Stimulated activated effector memory CD8-positive, alpha-beta T cell treated with anti-CD3 and anti-CD28 coated beads, Interleukin-12 subunit alpha, Interleukin-12 subunit beta, amount 100 ng/mL, for 72 hours (primary cell): ENCODE data around the gene RGL4.
"Not testable (repeated sequence)": the region's sequence is repeated elsewhere in the genome, so short reads cannot be mapped to it uniquely, and the experiment has no call there.

Experiments
- ATAC-seq: fragments of 150-1000 bp; cut with Tn5 transposase; 2 replicates; pipeline ENCODE4 v1.10.0; 2021
- DNase-seq, 2 donors: peaks; one replicate each; pipeline ENCODE4 v3.0.0; 2021 to 2022; ENCODE audit warnings: low spot score in 2 of 2
- H3K27ac Mint-ChIP-seq: one replicate; pipeline ENCODE4 v1.8.0; 2022; ENCODE audit warnings: mild to moderate bottlenecking, mixed read lengths
- H3K36me3 Mint-ChIP-seq: one replicate; pipeline ENCODE4 v1.8.0; 2022; ENCODE audit warnings: mild to moderate bottlenecking, mixed read lengths
- H3K4me1 Mint-ChIP-seq: one replicate; pipeline ENCODE4 v1.8.0; 2022; ENCODE audit warnings: mixed read lengths
- H3K4me3 Mint-ChIP-seq: one replicate; pipeline ENCODE4 v1.8.0; 2022; ENCODE audit warnings: mild to moderate bottlenecking, mixed read lengths
- H3K9me3 Mint-ChIP-seq: one replicate; pipeline ENCODE4 v1.8.0; 2022; ENCODE audit warnings: mixed read lengths

RGL4 gene

GRCh38 chr22:23673826-23674690 lies 16.8 kb upstream of the RGL4 start:
- Mint-ChIP-seq H3K36me3 (no peaks in the 10 kb centered on the region), H3K9me3 (no peaks in the 10 kb centered on the region), H3K27ac (peak overlapping the region; percentile 69), H3K4me1 (peaks cover 26% of the 10 kb centered on the region), H3K4me3 (no peak overlapping the region)
- ATAC-seq (no peak), DNase-seq (no peak)

DNA sequence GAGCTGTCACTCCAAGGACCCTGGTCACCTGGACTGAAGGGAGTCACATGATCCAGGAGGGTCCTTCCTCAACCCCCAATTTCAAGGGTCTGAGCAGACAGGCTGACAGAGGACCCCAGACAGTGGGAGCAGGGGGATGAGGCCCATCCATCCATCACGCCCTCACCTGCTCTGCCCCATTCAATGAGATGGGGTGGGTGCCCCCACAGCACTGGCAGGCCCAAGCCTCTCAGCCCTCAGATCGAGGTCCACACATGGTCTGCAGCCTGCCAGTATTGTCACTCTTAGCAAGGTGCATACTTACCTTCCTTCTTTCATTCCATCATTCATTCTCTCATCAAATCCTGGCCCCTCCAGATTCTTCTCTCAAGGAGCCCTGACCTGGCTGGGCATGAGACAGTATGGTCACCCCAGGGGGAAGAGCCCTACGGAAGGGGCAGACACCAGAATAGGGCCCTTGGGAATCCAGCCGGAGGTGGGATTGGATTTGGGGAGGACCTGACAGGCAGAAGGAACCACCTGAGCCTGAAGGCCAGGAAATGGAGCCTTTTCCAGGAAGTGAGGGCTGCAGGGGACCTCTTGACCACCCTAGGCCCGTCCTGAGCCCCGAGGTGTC lies 15.8 kb upstream of the RGL4 start:
- not testable (repeated sequence) for ATAC-seq, DNase-seq, H3K36me3 Mint-ChIP-seq, H3K9me3 Mint-ChIP-seq, H3K4me3 Mint-ChIP-seq
- H3K27ac Mint-ChIP-seq: peak overlapping the region; percentile 30
- peaks cover 26% of the 10 kb centered on the region for H3K4me1 Mint-ChIP-seq

- Mint-ChIP-seq H3K36me3 (peaks cover 3% of the 10 kb centered on the region), H3K9me3 (no peaks in the 10 kb centered on the region), H3K4me3 (no peak overlapping the region), H3K27ac (peak overlapping the region; percentile 30), H3K4me1 (peaks cover 26% of the 10 kb centered on the region)
- ATAC-seq: no peak
- no peak for DNase-seq
Observed at GRCh38 chr22:23675502-23676415, 15.1 kb upstream of the RGL4 start.

- not testable (repeated sequence) for DNase-seq, H3K9me3 Mint-ChIP-seq, H3K4me3 Mint-ChIP-seq, ATAC-seq
- Mint-ChIP-seq H3K4me1 (peaks cover 26% of the 10 kb centered on the region), H3K27ac (peak overlapping the region; percentile 66), H3K36me3 (peaks cover 13% of the 10 kb centered on the region)
Observed at GRCh38 chr22:23676841-23677700, 13.7 kb upstream of the RGL4 start.

DNA sequence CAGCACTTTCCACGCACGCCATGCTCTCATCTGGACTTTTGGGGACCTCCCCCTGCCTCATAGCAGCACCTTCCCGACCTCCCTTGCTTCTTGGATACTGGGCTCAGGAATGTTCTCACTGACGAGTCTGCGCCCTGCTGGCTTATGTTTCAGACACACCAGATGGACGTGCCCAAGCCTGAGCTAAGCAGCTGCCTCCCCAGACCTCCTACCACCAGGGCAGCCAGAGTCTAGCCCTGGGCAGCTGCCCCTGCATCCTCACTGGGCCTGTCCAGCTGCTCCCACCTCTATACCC lies 13.2 kb upstream of the RGL4 start:
- H3K27ac Mint-ChIP-seq: peak overlapping the region; percentile 66

DNA sequence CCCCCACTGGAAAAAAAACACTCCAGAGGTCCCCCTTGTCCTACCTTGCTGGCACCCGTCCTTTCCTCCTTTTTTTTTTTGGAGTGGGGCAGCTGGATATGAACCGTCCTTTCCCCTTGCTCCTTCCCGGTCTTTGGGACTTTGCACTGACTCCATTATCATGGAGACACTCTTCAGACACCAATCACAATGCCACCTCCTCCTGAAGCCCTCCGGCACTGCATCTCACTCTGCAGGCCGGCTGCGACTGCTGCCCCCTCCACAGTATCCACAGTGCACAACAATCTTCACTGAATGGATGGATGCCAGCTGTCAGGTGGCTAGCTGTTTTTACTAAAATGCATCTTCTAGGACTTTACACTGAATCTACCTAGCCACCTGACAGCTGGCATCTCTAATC lies 12.7 kb upstream of the RGL4 start:
- H3K9me3 Mint-ChIP-seq: no peaks in the 10 kb centered on the region
- H3K36me3 Mint-ChIP-seq: peaks cover 19% of the 10 kb centered on the region
- DNase-seq (no peak), ATAC-seq (no peak)
- H3K27ac Mint-ChIP-seq: peak overlapping the region; percentile 66
- H3K4me1 Mint-ChIP-seq: peaks cover 21% of the 10 kb centered on the region
- no peak overlapping the region for H3K4me3 Mint-ChIP-seq

More for the DNA sequence above, 13.2 kb upstream of the RGL4 start:
- no peak overlapping the region for H3K4me3 Mint-ChIP-seq
- DNase-seq: no peak
- H3K9me3 Mint-ChIP-seq: no peaks in the 10 kb centered on the region
- H3K36me3 Mint-ChIP-seq: peaks cover 14% of the 10 kb centered on the region
- H3K4me1 Mint-ChIP-seq: peaks cover 23% of the 10 kb centered on the region
- ATAC-seq: no peak

DNA sequence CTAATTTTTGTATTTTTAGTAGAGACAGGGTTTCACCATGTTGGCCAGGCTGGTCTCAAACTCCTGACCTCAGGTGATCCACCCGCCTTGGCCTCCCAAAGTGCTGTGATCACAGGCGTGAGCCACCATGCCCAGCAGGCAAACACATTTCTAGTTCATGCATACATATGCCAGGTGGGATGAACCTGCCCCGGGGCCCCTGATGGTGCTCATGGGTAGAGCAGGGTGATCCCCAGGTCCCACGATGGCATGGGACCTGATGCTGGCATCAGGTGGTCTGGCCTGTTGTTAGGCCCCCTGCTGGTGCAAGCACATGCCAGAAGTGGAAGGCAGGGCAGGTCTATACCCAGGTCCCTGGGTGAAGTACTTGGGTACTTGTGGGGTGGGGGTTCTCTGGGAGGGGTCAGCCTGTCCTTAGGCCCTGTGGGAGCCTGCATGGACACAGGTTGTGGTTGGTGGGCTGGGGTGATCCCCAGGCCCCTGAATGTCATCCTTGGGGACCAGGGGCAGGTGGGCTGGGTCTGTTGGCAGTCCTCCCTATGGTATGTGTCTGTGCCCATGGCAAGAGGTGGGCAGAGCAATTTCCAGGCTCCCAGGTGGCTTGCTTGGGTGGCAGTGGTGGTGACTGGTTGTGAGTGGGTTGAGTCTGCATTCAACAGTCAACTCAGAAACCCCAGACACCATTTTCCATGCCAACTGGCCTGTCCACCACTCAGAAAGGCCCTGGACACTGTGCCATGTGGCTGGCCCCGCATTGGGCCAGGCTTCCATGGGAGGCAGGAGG lies 9.6 kb upstream of the RGL4 start:
- ATAC-seq: no peak
- Mint-ChIP-seq H3K36me3 (peaks cover 19% of the 10 kb centered on the region), H3K4me3 (no peak overlapping the region), H3K27ac (peak overlapping the region; percentile 81), H3K4me1 (peaks cover 14% of the 10 kb centered on the region), H3K9me3 (no peaks in the 10 kb centered on the region)
- DNase-seq: no peak

- DNase-seq: no peak
- H3K4me1 Mint-ChIP-seq: peaks cover 9% of the 10 kb centered on the region
- H3K9me3 Mint-ChIP-seq: no peaks in the 10 kb centered on the region
- H3K27ac Mint-ChIP-seq: peak overlapping the region; percentile 81
- H3K4me3 Mint-ChIP-seq: no peak overlapping the region
- peaks cover 19% of the 10 kb centered on the region for H3K36me3 Mint-ChIP-seq
- no peak for ATAC-seq
Observed at GRCh38 chr22:23682077-23682476, 8.7 kb upstream of the RGL4 start.

- peak overlapping the region; percentile 81 for H3K27ac Mint-ChIP-seq
- no peak for DNase-seq
- peaks cover 19% of the 10 kb centered on the region for H3K36me3 Mint-ChIP-seq
- H3K4me1 Mint-ChIP-seq: peaks cover 5% of the 10 kb centered on the region
- H3K4me3 Mint-ChIP-seq: no peak overlapping the region
- ATAC-seq: no peak
- no peaks in the 10 kb centered on the region for H3K9me3 Mint-ChIP-seq
Observed at GRCh38 chr22:23682827-23683355, 7.9 kb upstream of the RGL4 start.

- DNase-seq (no peak), ATAC-seq (no peak)
- Mint-ChIP-seq H3K4me3 (no peak overlapping the region), H3K27ac (peak overlapping the region; percentile 81), H3K4me1 (no peaks in the 10 kb centered on the region), H3K36me3 (peaks cover 19% of the 10 kb centered on the region), H3K9me3 (no peaks in the 10 kb centered on the region)
Observed at GRCh38 chr22:23683545-23683944, 7.3 kb upstream of the RGL4 start.

DNA sequence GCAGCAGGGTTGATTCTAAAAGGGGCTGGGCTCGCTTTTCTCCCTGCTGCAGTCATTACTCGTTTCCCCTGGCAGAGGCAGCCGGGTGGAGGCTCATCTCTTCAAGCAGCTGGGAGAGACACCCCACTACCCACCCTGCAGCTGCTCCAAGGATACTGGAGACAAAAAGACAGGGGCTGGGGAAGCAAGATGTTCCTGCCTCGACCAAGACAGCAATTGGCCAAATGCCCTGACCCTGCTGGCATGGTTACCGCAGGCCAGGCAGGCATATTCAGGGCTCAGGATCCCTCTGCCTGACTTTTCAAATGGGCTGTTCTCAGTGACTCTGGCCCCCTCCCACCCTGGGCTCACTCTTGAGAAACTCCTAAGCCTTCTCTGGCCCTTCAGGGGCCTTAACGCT lies 6.8 kb upstream of the RGL4 start:
- H3K9me3 Mint-ChIP-seq: no peaks in the 10 kb centered on the region
- peaks cover 19% of the 10 kb centered on the region for H3K36me3 Mint-ChIP-seq
- no peak overlapping the region for H3K27ac Mint-ChIP-seq
- DNase-seq: no peak
- ATAC-seq: no peak
- H3K4me3 Mint-ChIP-seq: no peak overlapping the region
- no peaks in the 10 kb centered on the region for H3K4me1 Mint-ChIP-seq

DNA sequence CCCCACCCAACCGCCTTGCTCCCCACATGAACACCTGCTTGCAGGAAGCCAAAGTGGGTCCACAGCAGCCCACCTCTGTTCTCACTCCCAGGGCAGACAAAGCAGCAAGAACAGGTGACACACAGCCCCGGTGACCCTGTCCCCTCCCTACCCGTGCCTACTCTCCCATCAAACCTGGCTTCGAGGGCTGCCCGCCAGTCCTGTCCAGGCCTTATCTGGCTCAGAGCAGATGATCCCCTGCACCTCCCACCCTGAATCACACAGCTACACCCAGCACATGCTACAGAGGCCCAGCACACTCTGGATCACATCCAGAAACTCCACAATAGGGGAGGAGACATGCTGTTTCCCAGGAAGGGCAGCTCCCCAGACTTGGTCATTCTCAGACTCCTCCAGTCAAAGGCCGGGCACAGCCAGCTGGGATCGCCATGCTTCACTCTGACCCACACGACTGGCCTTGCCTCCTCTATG lies 6.2 kb upstream of the RGL4 start:
- Mint-ChIP-seq H3K9me3 (no peaks in the 10 kb centered on the region), H3K4me1 (no peaks in the 10 kb centered on the region), H3K27ac (no peak overlapping the region), H3K4me3 (no peak overlapping the region), H3K36me3 (peaks cover 19% of the 10 kb centered on the region)
- DNase-seq: no peak
- no peak for ATAC-seq

GRCh38 chr22:23685205-23685784 lies 5.5 kb upstream of the RGL4 start:
- no peak for ATAC-seq
- Mint-ChIP-seq H3K4me3 (no peak overlapping the region), H3K27ac (no peak overlapping the region), H3K9me3 (no peaks in the 10 kb centered on the region), H3K4me1 (no peaks in the 10 kb centered on the region), H3K36me3 (peaks cover 19% of the 10 kb centered on the region)
- no peak for DNase-seq
